DMS79 treated with DMSO at 0.1 percent for 48 hours (cell line): Measurements from ENCODE around the gene ANKRD28.
"Not testable (repeated sequence)": the region's sequence is repeated elsewhere in the genome, so short reads cannot be mapped to it uniquely, and the experiment has no call there.

Source experiments
- DNase-seq: peaks from one replicate; lab custom pipeline; 2025; lab: John Stamatoyannopoulos, UW

ANKRD28 gene

DNA sequence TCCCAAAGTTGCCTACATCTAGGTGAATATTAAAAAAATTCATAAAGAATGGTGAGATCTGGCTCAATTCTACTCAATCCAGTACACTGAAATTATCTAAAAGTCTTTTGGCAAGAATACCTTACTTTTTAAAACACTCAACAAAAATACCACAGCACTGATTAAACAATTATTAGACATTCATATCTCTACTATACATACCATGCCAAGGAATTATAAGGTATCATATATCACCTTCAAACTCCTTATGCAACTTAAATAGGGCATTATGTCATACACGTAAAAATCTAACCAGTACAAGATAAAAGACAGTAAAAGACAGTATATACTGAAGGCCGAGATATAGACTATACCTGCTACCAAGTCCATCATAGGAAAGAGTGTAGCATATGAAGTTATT is 6.1 kb upstream of the ANKRD28 start:
- no peak for DNase-seq

- no peak for DNase-seq
Measured at GRCh38 chr3:15801298-15801697, 3.5 kb upstream of the ANKRD28 start.

DNA sequence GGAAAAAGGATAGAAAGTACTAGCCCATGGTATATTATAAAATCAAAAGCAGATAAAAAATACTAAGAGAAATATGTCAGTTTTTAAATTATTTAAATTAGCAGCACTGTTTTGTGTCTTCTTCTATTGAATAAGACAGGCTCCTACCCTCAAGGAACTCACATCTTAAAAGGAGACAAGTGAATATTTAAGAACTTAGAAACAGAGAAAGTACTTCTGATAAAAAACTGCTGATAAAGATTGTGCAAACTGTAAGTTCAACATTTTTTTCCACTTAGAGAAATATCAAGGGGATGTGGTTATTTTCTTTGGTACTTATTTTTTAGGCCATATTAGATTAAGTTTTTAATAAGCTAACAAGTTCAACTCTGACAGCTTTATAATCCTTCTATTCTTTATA is 3.0 kb upstream of the ANKRD28 start:
- DNase-seq = no peak

- DNase-seq = no peak
Measured at GRCh38 chr3:15800327-15800726, 2.5 kb upstream of the ANKRD28 start.

GRCh38 chr3:15798533-15799245 is 910 bp upstream of the ANKRD28 start:
- no peak for DNase-seq

DNA sequence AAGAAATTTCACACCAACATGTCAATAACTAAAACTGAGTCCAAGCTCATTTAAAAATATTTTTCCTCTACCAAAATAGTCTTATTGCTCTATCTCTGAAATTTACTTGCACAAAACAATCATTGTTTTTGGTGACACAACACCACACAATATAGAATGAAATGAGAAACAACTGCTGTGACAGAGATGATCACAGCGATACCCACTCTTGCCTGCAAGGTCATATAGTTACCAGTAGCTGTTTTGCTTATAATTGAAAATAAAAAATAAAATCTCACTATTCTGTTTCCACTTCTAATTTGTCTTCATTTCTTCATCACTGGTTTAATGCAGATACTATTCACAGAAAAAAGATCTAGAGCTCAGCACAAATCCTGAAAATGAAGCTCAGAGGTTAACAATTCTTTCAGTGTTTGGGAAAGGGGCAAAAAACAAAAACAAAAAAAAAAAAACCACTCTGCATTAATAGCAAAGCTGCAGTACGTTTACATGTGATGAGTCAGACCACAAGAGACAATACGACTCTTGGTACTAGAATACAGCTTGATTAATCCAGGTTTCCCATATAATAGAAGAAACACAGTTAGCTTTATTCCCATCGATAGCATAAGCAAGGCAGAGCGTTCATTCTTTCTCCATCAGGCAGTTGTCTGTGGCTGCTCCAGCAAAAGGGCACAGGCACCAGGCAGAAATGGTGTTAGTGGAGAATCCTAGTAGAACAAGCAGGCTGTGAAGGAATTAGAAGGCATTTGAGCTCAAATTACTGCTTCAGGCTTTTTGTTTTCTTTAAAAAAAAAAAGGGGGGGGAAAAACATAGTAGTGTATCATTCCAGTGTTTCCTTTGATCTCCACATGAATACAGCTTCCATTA is 773 bp downstream of the ANKRD28 start:
- DNase-seq = no peak

DNA sequence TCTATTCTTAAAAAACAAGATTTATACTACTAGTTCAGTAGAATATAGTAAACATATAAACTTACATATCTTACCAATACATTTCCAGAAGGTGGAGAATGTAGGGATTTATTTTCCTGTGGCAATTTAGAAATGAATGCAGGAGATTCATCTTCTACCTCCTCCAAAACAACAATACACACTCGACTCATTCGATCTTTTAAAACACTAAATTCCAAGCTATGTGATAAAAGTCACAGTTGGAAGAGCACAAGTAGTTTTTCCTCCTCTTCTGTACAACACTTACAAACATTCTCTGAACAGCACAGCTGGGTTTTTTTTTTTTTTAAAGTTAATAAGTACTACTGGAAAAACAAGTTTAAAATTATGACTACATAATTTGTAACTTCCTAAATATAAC is 1.4 kb downstream of the ANKRD28 start:
- no peak for DNase-seq

DNA sequence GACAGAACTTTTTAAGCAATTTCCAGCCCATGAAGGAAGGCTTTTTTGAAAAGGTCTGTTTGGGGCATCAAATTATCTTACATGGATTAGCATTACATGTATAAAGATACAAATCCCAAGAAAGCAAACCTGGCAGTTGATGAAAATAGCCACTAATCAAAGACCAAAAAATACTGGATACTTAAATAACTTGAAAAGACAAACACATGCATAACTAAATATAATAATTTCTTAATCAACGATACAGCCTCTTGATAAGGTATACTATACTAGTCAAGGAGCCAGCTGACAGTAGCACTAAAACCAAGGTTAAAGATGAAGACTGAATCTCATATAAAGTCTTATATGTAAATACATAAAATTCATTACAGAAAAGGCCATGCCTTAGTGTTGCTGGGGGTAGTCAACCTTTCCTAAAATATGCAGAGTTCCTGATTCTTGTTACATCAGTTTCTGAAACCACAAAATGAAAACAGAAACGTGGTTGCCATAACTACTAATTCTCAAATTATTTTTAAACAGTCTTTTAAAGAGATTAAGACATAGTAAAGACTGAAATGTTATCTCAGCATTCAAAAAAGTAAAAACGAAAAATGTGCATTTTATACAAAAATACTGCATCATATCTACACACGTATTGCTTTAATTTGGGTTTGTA is 2.0 kb downstream of the ANKRD28 start:
- DNase-seq = no peak

DNA sequence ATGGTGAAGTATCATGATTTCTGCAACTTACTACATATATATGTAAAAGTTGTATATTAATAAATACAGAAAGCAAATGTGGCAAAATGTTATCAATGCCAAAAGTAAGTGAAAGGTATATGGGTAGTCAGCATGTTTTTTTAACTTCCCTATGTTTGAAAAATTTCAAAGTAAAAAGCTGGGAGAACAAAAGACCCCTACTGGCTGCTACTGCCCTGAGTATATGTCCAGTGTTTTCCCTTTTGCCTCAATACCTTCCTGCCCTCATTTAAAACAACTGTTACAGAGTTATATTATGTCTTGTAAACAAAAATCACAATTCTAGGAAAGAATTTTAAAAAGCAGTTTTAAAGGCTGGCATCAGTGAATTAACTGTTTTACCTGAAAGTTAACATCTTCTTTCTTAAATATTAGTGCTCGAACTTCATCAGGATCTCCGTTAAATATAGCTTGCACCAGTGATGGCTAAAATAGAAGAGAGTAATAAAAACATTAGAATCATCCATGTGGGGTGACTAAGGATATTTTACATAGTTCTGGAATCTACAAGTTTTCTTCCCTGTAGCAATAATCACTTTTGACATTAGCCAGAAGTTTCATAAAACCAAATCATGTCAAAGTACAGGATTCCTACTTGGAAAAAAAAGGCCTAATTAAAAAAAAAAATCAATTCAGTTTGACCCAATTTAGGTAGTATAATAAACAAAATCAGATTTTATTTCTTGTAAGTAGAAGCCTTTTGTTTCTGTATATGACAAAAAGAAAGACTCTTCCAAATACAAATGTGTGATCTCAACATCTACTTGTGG is 2.7 kb downstream of the ANKRD28 start:
- no peak for DNase-seq

- no peak for DNase-seq
Measured at GRCh38 chr3:15794303-15794771, 3.4 kb downstream of the ANKRD28 start.

- DNase-seq = no peak
Measured at GRCh38 chr3:15791525-15791924, 6.3 kb downstream of the ANKRD28 start.

DNA sequence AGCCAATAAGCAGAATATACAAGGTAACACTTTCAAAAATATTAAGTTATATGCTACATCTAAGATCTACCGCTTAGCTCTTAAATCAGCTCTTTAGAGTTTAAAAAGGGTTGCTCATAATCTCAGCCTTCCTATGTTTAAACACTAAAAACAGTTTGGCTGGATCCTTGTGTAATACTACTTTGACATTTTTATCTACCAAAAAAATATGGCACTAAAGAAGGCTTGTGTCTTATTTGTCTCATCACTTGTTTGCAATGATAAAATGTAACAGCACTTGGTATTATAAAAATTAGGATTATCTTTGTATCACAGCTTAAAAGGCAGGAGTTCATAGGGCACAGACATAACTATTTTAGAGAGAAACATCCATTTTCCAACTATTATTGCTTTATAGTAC is 9.8 kb downstream of the ANKRD28 start:
- DNase-seq = no peak

- no peak for DNase-seq
Measured at GRCh38 chr3:15787526-15787925, 10.3 kb downstream of the ANKRD28 start.

DNA sequence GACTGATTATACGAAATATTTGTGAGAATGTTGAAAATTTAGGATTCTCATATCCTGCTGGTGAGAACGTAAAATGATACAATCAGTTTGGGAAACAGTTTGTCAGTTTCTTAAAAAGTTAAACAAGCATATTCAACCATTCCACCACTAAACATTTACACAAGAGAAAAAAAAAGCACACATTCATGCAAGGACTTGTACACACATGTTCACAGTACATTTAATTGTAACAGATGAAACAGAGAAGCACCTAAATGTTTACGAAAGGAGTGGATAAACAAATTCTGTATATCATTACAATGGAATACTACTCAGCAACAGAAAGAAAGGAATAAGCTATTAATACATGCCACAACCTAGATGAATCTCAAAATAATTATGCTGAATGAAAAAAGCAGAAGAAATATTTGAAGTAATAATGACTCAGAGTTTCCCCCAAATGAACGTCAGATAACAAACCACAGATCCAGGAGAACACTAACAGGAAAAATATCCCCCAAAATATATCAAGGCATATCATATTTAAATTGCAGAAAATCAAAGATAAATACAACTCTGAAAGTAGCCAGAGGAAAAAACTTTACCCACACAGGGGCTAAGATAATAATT is 14.3 kb downstream of the ANKRD28 start:
- DNase-seq = no peak

DNA sequence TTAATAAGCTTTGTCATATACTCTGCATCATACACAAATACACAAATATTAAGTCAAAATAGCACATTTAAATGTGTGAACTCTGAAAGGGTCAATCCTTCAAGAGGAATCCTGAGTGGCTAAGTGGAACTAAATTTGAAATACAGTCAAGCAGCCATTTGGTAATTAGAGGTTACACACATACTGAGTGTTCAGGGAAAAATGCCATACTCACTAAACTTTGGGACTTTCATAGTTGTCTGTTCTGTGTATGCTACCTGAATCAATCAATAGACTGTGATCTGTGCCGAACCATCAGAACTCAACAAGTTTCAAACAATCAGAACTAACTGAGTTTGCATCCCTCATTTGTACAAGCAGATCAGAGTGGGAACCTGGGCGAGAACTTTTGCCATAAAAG is 15.3 kb downstream of the ANKRD28 start:
- DNase-seq = no peak

- no peak for DNase-seq
Measured at GRCh38 chr3:15781637-15782402, 16.0 kb downstream of the ANKRD28 start.

- no peak for DNase-seq
Measured at GRCh38 chr3:15781131-15781530, 16.6 kb downstream of the ANKRD28 start.

DNA sequence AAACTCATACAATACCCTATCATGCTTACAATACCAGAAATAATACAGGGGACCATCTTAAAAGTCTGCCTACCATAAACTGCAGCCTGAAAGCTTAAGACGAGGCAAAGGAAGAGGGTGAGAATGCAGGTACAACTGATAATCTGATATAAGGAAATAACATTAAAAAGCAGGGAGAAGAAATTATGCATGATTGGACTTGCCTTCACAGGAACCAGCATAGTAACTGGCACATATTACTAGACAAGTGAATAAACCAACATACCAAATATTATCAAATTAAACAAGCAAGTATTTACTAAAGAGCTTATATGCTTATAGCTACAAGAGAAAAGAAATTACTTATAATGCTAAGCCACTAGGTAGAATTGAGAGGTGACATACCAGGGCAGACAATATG is 18.7 kb downstream of the ANKRD28 start:
- no peak for DNase-seq

GRCh38 chr3:15778332-15778858 is 19.4 kb downstream of the ANKRD28 start:
- no peak for DNase-seq

DNA sequence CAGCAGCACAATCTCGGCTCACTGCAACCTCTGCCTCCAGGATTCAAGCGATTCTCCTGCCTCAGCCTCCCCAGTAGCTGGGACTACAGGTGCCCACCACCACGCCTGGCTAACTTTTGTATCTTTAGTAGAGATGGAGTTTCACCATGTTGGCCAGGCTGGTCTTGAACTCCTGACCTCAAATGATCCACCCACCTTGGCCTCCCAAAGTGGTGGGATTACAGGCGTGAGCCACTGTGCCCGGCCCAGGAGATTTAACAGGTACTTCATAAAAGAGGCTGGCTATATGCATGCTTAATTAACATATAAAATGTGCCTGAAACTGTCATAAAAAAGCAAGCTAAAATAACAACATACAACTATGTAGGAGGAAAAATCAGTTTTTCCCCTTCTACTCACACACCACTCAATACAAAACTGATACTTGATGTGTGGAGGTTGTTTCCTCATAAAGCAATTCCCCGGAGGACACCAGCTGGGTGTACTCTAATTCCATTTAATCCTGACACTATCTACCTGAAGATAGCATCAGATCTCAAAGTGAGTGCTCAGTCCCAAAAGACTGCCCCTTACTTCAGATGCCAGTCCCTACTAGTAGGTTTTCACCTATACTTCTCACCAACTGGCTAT is 22.7 kb downstream of the ANKRD28 start:
- DNase-seq = not testable (repeated sequence)
